Progenitor cell of endocrine pancreas (in vitro differentiated cells): ENCODE data around the gene CNIH3. TPM values are rescaled to one million over a fixed set of nuclear protein-coding genes. Genes with fewer than 3 reads are reported as not detected.

Source experiments
- DNase-seq: peaks from one replicate; pipeline ENCODE4 v3.0.0; 2021; ENCODE audit warnings: low spot score; ENCODE audit not compliant: unreplicated experiment
- H3K27ac Mint-ChIP-seq: 2 replicates; pipeline ENCODE4 v1.8.0; 2021; ENCODE audit warnings: mild to moderate bottlenecking, moderate library complexity, mixed read lengths
- H3K27me3 Mint-ChIP-seq: 2 replicates; pipeline ENCODE4 v1.8.0; 2021; ENCODE audit warnings: mixed read lengths
- H3K36me3 Mint-ChIP-seq: 2 replicates; pipeline ENCODE4 v1.8.0; 2022; ENCODE audit warnings: mixed read lengths; ENCODE audit not compliant: insufficient read depth
- H3K4me1 Mint-ChIP-seq: 2 replicates; pipeline ENCODE4 v1.8.0; 2021; ENCODE audit warnings: low read depth, mixed read lengths
- H3K4me3 Mint-ChIP-seq: 2 replicates; pipeline ENCODE4 v1.8.0; 2021; ENCODE audit warnings: low read depth, mild to moderate bottlenecking, moderate library complexity, mixed read lengths
- H3K9me3 Mint-ChIP-seq: 2 replicates; pipeline ENCODE4 v1.8.0; 2021; ENCODE audit warnings: low read depth, mixed read lengths
- total RNA-seq: library from RNA; stranded (reverse); gene quantifications from 2 replicates; pipeline ENCODE4 v1.2.1, GENCODE V29; 2021
- TF ChIP-seq, protein P1 (sequence below): fragments of 200-600 bp; sonication (generic); IDR thresholded peaks from one replicate; pipeline ENCODE4 v1.5.0; 2021; ENCODE audit warnings: antibody characterized with exemption, mild to moderate bottlenecking; ENCODE audit not compliant: unreplicated experiment

Gene CNIH3
- total RNA-seq, 1 donor from 2014 or later: 3.2 TPM

DNA sequence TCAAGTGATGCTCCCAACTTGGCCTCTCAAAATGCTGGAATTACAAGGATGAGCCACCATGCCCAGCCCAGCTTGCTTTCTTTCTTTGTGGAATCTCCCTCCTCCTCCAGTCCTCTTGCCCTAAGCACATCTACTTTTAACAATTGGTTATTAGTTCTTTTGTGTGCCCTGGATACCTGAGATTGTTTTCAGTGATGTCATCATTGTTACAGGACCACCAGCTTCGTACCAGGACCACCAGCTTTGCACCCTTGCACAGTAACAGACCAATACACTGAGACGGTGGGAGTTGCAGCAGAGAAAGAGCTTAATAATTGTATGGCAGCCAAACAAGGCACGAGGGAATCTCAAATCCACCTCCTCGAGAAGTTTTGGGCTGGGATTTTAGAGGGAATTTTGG, 71.3 kb downstream of the CNIH3 start:
- H3K4me3 Mint-ChIP-seq: no peak overlapping the region
- TF ChIP-seq, protein P1, sequence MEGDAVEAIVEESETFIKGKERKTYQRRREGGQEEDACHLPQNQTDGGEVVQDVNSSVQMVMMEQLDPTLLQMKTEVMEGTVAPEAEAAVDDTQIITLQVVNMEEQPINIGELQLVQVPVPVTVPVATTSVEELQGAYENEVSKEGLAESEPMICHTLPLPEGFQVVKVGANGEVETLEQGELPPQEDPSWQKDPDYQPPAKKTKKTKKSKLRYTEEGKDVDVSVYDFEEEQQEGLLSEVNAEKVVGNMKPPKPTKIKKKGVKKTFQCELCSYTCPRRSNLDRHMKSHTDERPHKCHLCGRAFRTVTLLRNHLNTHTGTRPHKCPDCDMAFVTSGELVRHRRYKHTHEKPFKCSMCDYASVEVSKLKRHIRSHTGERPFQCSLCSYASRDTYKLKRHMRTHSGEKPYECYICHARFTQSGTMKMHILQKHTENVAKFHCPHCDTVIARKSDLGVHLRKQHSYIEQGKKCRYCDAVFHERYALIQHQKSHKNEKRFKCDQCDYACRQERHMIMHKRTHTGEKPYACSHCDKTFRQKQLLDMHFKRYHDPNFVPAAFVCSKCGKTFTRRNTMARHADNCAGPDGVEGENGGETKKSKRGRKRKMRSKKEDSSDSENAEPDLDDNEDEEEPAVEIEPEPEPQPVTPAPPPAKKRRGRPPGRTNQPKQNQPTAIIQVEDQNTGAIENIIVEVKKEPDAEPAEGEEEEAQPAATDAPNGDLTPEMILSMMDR: no peak
- no peak overlapping the region for H3K27ac Mint-ChIP-seq
- peaks cover 8% of the 10 kb centered on the region for H3K4me1 Mint-ChIP-seq
- no peaks in the 10 kb centered on the region for H3K36me3 Mint-ChIP-seq
- peaks cover 3% of the 10 kb centered on the region for H3K9me3 Mint-ChIP-seq
- H3K27me3 Mint-ChIP-seq: peaks cover 1% of the 10 kb centered on the region
- no peak for DNase-seq

DNA sequence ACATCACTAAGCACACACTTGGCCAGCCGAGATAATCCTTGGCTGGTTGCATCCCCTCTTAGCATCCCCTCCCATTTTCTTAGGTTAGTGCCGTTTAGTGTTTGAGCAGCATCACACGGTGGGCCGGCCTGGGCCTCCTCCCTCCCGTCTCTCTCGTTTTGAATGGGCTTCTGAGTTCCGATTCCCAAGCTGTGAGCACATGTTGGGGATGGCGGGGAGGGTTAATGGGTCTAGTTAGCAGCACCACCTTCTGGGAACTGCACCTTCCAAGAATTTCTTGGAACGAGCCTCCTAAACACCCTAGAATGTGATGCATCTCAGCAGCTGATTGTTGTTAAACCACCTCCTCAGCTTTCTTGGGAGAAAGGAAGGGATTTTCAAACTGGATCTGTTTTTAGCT, 73.3 kb downstream of the CNIH3 start:
- Mint-ChIP-seq H3K4me1 (peaks cover 8% of the 10 kb centered on the region), H3K27ac (no peak overlapping the region), H3K36me3 (no peaks in the 10 kb centered on the region), H3K4me3 (no peak overlapping the region), H3K9me3 (peaks cover 3% of the 10 kb centered on the region), H3K27me3 (no peaks in the 10 kb centered on the region)
- DNase-seq: no peak
- TF ChIP-seq, protein P1: no peak

DNA sequence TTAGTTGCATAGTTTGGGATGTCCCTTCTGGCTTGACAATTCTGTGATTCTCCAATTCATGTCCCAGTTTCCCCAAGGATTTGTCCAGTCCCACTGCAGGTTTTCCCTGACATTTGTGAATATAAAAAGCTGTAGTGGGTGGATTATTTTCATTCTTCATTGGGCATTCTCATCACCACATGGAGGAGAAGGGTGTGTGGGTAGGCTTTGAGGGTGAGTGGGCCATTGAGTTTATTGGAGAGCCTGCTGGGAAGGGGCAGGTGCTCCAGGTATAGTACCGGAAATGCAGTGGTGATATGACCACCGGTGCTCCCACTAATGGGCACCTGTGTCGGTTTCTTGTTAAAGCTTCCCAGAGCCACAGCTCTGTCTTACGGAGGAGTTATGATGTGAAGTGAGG, 74.5 kb downstream of the CNIH3 start:
- H3K4me3 Mint-ChIP-seq: no peak overlapping the region
- H3K9me3 Mint-ChIP-seq: peaks cover 3% of the 10 kb centered on the region
- no peak overlapping the region for H3K27ac Mint-ChIP-seq
- H3K4me1 Mint-ChIP-seq: peaks cover 1% of the 10 kb centered on the region
- H3K27me3 Mint-ChIP-seq: no peaks in the 10 kb centered on the region
- TF ChIP-seq, protein P1: no peak
- H3K36me3 Mint-ChIP-seq: no peaks in the 10 kb centered on the region
- DNase-seq: no peak

DNA sequence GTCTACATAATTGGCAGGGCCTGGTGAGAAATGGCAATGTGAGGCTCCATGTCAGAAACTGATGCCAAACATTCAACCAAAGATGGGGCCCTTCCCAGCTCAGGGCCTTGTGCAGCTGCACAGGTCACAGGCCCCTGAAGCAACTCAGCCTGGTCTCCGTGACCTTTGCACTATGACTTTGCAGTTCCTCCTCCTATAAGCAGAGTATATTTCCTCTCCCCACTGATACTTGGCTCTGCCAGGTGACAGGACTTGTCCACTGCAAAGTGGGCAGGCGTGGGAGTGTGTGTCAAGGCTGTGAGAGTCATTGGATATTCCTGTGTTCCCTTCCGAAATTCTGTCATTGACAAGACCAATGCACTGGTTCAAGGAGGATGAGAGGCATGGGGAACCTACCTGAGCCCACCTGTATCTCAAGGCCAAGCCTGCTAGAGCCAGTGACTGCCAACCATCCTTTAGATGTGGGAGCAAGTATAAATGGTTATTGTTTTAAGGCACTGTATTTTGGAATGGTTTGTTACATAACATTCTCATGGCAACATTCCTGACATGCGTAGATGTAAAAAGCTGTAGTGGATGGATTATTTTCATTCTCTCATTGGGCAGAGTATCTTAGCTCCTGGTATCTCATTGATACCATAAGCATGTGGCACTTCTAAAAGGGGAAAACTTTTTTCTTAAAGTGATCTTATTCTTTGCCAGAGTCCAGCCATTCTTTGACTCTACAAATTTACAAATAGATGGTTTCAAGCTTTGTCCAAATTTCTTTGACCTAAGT, 75.2 kb downstream of the CNIH3 start:
- H3K27me3 Mint-ChIP-seq: peaks cover 2% of the 10 kb centered on the region

DNA sequence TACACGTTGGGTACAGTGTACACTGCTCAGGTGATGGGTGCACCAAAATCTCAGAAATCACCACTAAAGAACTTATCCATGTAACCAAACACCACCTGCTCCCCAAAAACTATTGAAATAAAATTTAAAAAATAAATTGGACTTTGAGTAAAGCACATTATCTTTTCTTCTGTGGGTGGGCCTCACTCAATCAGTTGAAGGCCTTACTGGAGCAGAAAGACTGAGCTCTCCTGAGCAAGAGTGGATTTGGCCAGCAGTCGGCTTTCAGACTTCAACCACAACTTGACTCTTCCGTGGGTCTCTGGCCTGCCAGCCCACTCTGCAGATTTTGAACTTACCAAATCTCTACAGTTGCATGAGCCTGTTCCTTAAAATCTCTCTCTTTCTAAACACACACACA, 78.9 kb downstream of the CNIH3 start:
- TF ChIP-seq, protein P1: no peak
- Mint-ChIP-seq H3K4me3 (no peak overlapping the region), H3K9me3 (no peaks in the 10 kb centered on the region), H3K36me3 (no peaks in the 10 kb centered on the region), H3K27me3 (peaks cover 4% of the 10 kb centered on the region), H3K4me1 (peaks cover 1% of the 10 kb centered on the region), H3K27ac (no peak overlapping the region)
- no peak for DNase-seq

More for the DNA sequence above, 75.2 kb downstream of the CNIH3 start:
- H3K9me3 Mint-ChIP-seq: peaks cover 3% of the 10 kb centered on the region
- peaks cover 1% of the 10 kb centered on the region for H3K4me1 Mint-ChIP-seq
- TF ChIP-seq, protein P1: no peak
- H3K27ac Mint-ChIP-seq: no peak overlapping the region
- no peak overlapping the region for H3K4me3 Mint-ChIP-seq
- DNase-seq: no peak
- H3K36me3 Mint-ChIP-seq: no peaks in the 10 kb centered on the region
